Dermis microvascular lymphatic vessel endothelial cell (primary cell): ENCODE data around the gene MIDN. TPM values are rescaled to one million over a fixed set of nuclear protein-coding genes. Genes with fewer than 3 reads are reported as not detected.

ENCODE experiments used
- total RNA-seq: library from RNA; depleted of rRNA; stranded (reverse); fragments of >200 nt; gene quantifications from 2 replicates; pipeline ENCODE4 v1.2.1, GENCODE V29; 2014

The MIDN gene
- total RNA-seq, 1 donor from 2014 or later, result 4.9 TPM

Other genes starting within 250 kb of the MIDN start
- gene GRIN3B, start 248.2 kb upstream of the MIDN start, total RNA-seq, result 0.25 and 0.26 TPM in 2 replicates
- 31.8 and 60.1 TPM in 2 replicates for gene TMEM259, start 227.5 kb upstream of the MIDN start, total RNA-seq
- gene RNU6-2, start 227.1 kb upstream of the MIDN start, total RNA-seq, result not detected in 2 replicates
- 92.6 and 93.6 TPM in 2 replicates for gene CNN2, start 222.0 kb upstream of the MIDN start, total RNA-seq
- gene ABCA7, start 208.5 kb upstream of the MIDN start, total RNA-seq, result 3.7 and 4.6 TPM in 2 replicates
- 13.5 and 24.6 TPM in 2 replicates for gene ARHGAP45, start 181.4 kb upstream of the MIDN start, total RNA-seq
- 87.6 and 89.4 TPM in 2 replicates for gene POLR2E, start 153.2 kb upstream of the MIDN start, total RNA-seq
- gene GPX4, start 144.6 kb upstream of the MIDN start, total RNA-seq, result 461 and 469 TPM in 2 replicates
- gene SBNO2, start 74.3 kb upstream of the MIDN start, total RNA-seq, result 14.8 and 29.0 TPM in 2 replicates
- 67.6 and 69.3 TPM in 2 replicates for gene STK11, start 42.8 kb upstream of the MIDN start, total RNA-seq
- gene CBARP, start 10.6 kb upstream of the MIDN start, total RNA-seq, result 0.64 and 1.9 TPM in 2 replicates
- gene ATP5F1D, start 6.8 kb upstream of the MIDN start, total RNA-seq, result 16.8 and 23.6 TPM in 2 replicates
- gene CIRBP, start 20.7 kb downstream of the MIDN start, total RNA-seq, result 118 and 189 TPM in 2 replicates
- 16.4 and 19.7 TPM in 2 replicates for gene FAM174C, start 26.9 kb downstream of the MIDN start, total RNA-seq
- 0.13 and 0.25 TPM in 2 replicates for gene EFNA2, start 37.3 kb downstream of the MIDN start, total RNA-seq
- gene NDUFS7, start 135.3 kb downstream of the MIDN start, total RNA-seq, result 67.7 and 92.3 TPM in 2 replicates
- gene GAMT, start 153.0 kb downstream of the MIDN start, total RNA-seq, result 9.1 and 10.2 TPM in 2 replicates
- 69.4 and 70.3 TPM in 2 replicates for gene DAZAP1, start 159.0 kb downstream of the MIDN start, total RNA-seq
- gene RPS15, start 189.8 kb downstream of the MIDN start, total RNA-seq, result 352 and 534 TPM in 2 replicates
- gene APC2, start 201.5 kb downstream of the MIDN start, total RNA-seq, result under 0.01 TPM in 2 replicates
- gene C19orf25, start 230.6 kb downstream of the MIDN start, total RNA-seq, result 15.4 and 24.4 TPM in 2 replicates
- gene PCSK4, start 241.8 kb downstream of the MIDN start, total RNA-seq, result 0.26 and 1.0 TPM in 2 replicates
- gene REEP6, start 242.6 kb downstream of the MIDN start, total RNA-seq, result 0.26 and 0.51 TPM in 2 replicates